Neuronal stem cell (in vitro differentiated cells): ENCODE results near the gene RPS19.

Experiments used
- DNase-seq: peaks from one replicate; pipeline ENCODE4 v3.0.0-alpha.2; 2013; ENCODE audit warnings: low spot score
- H2AFZ ChIP-seq: one replicate; pipeline ENCODE4 v1.6.1; 2013; ENCODE audit warnings: mild to moderate bottlenecking, low read length, inconsistent platforms
- H2AK5ac ChIP-seq: 2 replicates; pipeline ENCODE4 v1.6.1; 2013; ENCODE audit warnings: low read depth, mild to moderate bottlenecking, inconsistent platforms, low read length, moderate library complexity, mixed read lengths
- H2BK120ac ChIP-seq: 2 replicates; pipeline ENCODE4 v1.6.1; 2013; ENCODE audit warnings: low read depth, mild to moderate bottlenecking, inconsistent platforms, low read length, moderate library complexity, mixed read lengths
- H2BK12ac ChIP-seq: one replicate; pipeline ENCODE4 v1.6.1; 2013; ENCODE audit warnings: low read length, inconsistent platforms
- H2BK15ac ChIP-seq: 2 replicates; pipeline ENCODE4 v1.6.1; 2013; ENCODE audit warnings: mild to moderate bottlenecking, low read length, inconsistent platforms, mixed read lengths
- H2BK5ac ChIP-seq: one replicate; pipeline ENCODE4 v1.6.1; 2013; ENCODE audit warnings: inconsistent platforms, mild to moderate bottlenecking, low read length, moderate library complexity
- H3K14ac ChIP-seq: one replicate; pipeline ENCODE4 v1.6.1; 2013; ENCODE audit warnings: low read length, inconsistent platforms
- H3K18ac ChIP-seq: 2 replicates; pipeline ENCODE4 v1.6.1; 2013; ENCODE audit warnings: low read length, inconsistent platforms
- H3K23ac ChIP-seq: 2 replicates; pipeline ENCODE4 v1.6.1; 2013; ENCODE audit warnings: low read depth, mild to moderate bottlenecking, mixed read lengths, low read length, inconsistent platforms; ENCODE audit not compliant: poor library complexity
- H3K27ac ChIP-seq: replicated peaks from 3 replicates; pipeline ENCODE4 v1.5.1; 2013; ENCODE audit warnings: low read length, inconsistent platforms
- H3K27me3 ChIP-seq, 3 experiments: 2 replicates each; pipeline ENCODE4 v1.6.1; 2013; ENCODE audit warnings: low read length in 3 of 3, mild to moderate bottlenecking in 2 of 3, inconsistent platforms in 1 of 3, low read depth in 1 of 3, mixed read lengths in 1 of 3, moderate library complexity in 1 of 3; ENCODE audit not compliant: control insufficient read depth in 3 of 3, insufficient read depth in 3 of 3
- H3K36me3 ChIP-seq, 2 donors: replicated peaks in 1 of 2; 2 replicates each; pipeline ENCODE4 v1.6.1; 2013; ENCODE audit warnings: low read length in 2 of 2; ENCODE audit not compliant: control insufficient read depth in 2 of 2, insufficient read depth in 2 of 2
- H3K4ac ChIP-seq: 2 replicates; pipeline ENCODE4 v1.6.1; 2013; ENCODE audit warnings: inconsistent platforms, mild to moderate bottlenecking, low read length, moderate library complexity
- H3K4me1 ChIP-seq, 2 donors: 1 replicate in 1 of 2; 2 replicates in 1 of 2; pipeline ENCODE4 v1.6.1; 2013; ENCODE audit warnings: low read length in 2 of 2, low read depth in 1 of 2; ENCODE audit not compliant: control insufficient read depth in 2 of 2, insufficient read depth in 1 of 2
- H3K4me2 ChIP-seq: one replicate; pipeline ENCODE4 v1.6.1; 2013; ENCODE audit warnings: mild to moderate bottlenecking, low read length, inconsistent platforms; ENCODE audit not compliant: insufficient read depth, poor library complexity, severe bottlenecking
- H3K4me3 ChIP-seq, 2 donors: 2 replicates each; pipeline ENCODE4 v1.5.1; 2013; ENCODE audit warnings: low read length in 2 of 2, mild to moderate bottlenecking in 2 of 2, inconsistent platforms in 1 of 2, moderate library complexity in 1 of 2
- H3K79me1 ChIP-seq: one replicate; pipeline ENCODE4 v1.6.1; 2013; ENCODE audit warnings: low read depth, mild to moderate bottlenecking, inconsistent platforms, low read length, moderate library complexity
- H3K9ac ChIP-seq: one replicate; pipeline ENCODE4 v1.6.1; 2013; ENCODE audit warnings: mild to moderate bottlenecking, low read depth, low read length, inconsistent platforms; ENCODE audit not compliant: poor library complexity
- H3K9me3 ChIP-seq, 2 donors: replicated peaks in 1 of 2; 2 replicates each; pipeline versions ENCODE3 to v1.6.1; 2013; ENCODE audit warnings: low read length in 2 of 2, mild to moderate bottlenecking in 2 of 2, inconsistent platforms in 1 of 2, low read depth in 1 of 2, mixed read lengths in 1 of 2, moderate library complexity in 1 of 2; ENCODE audit not compliant: control insufficient read depth in 2 of 2, insufficient read depth in 1 of 2
- H4K8ac ChIP-seq: one replicate; pipeline ENCODE4 v1.6.1; 2013; ENCODE audit warnings: low read depth, mild to moderate bottlenecking, inconsistent platforms, low read length, moderate library complexity
- H4K91ac ChIP-seq: one replicate; pipeline ENCODE4 v1.6.1; 2013; ENCODE audit warnings: low read length, low read depth, mild to moderate bottlenecking, inconsistent platforms; ENCODE audit not compliant: poor library complexity
- WGBS, 2 donors: extraction: QIAGEN DNeasy Blood & Tissue Kit; methylation state at CpG; one replicate each; pipeline ENCODE4 v1.1.7; 2013; ENCODE audit warnings: missing lambda C conversion rate in 2 of 2, mixed read lengths in 1 of 2; ENCODE audit not compliant: insufficient read length in 2 of 2, insufficient replicate concordance in 1 of 2; ENCODE audit errors: extremely low coverage in 2 of 2; 5-methylcytosine and 5-hydroxymethylcytosine counted together

RPS19 gene

GRCh38 chr19:41866284-41866683, 6.2 kb downstream of the RPS19 start:
- H2BK120ac ChIP-seq: no peak overlapping the region
- no peak overlapping the region for H2AK5ac ChIP-seq
- no peak overlapping the region for H2BK12ac ChIP-seq
- no peak overlapping the region for H3K9ac ChIP-seq
- no peak overlapping the region for H3K18ac ChIP-seq
- no peak overlapping the region for H3K27ac ChIP-seq
- no peak overlapping the region for H4K91ac ChIP-seq
- H4K8ac ChIP-seq: no peak overlapping the region
- H3K4ac ChIP-seq: no peak overlapping the region
- H2AFZ ChIP-seq: no peak overlapping the region
- H3K36me3 ChIP-seq: peaks cover 76 to 95% of the 10 kb centered on the region in 2 donors
- DNase-seq: no peak
- peaks cover 12 to 16% of the 10 kb centered on the region in 2 donors for H3K4me1 ChIP-seq
- no peak overlapping the region for H3K14ac ChIP-seq
- H3K23ac ChIP-seq: peak overlapping the region; percentile 4
- WGBS, 2 donors: no CpG with 5 or more reads among the region's 3 CpGs
- H3K4me2 ChIP-seq: no peak overlapping the region
- no peak overlapping the region for H3K4me3 ChIP-seq
- peaks cover 23% of the 10 kb centered on the region for H3K79me1 ChIP-seq
- no peak overlapping the region for H2BK15ac ChIP-seq
- peak overlapping the region; percentile 84 for H2BK5ac ChIP-seq
- H3K9me3 ChIP-seq: no peaks in the 10 kb centered on the region
- no peaks in the 10 kb centered on the region for H3K27me3 ChIP-seq

DNA sequence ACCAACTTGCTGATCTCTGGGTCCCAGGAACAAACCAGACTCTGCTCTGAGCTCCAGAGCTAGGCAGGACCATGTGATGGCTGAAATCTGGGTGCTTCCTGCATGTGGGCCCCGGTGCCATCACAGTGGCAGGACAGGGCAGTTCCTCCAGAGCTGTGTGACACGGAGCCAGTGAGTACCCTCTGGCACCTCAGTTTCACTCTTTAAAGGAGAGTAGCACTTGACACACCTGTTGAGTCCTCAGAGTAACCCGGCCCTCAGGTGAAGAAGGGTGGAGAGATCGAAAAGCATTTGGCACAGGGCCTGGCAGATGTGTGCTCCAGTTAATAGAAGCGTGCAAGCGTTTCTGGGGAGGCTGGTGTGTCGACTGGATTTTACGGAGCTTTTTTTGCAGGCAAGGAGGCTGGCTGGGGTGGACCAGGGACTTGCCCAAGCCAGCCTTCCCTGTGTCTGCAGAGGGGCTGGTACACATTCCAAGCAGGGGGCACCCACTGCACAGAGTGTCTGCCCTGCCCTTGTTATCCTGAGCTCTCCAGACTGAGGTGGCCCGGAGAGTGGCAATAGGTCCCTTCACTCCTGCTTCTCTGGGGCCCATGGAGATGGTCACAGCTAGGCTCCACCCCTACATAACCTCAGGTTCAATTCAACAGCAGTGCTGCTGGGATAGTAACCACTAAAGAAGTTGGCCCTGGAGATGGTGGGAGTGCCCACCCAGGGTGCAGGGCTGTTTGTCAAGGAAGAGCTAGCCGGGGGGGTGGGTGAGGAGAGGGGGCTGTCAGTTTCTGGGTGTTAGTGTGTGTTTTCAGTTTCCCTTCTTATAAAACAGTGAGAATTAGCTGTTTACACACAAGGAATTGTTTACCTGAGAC, 8.3 kb downstream of the RPS19 start:
- no peak overlapping the region for H2BK15ac ChIP-seq
- peaks cover 66 to 85% of the 10 kb centered on the region in 2 donors for H3K36me3 ChIP-seq
- H3K4me1 ChIP-seq: peaks cover 0 to 3% of the 10 kb centered on the region in 2 donors
- H2BK12ac ChIP-seq: no peak overlapping the region
- H3K9me3 ChIP-seq: no peaks in the 10 kb centered on the region
- peaks cover 18% of the 10 kb centered on the region for H3K79me1 ChIP-seq
- no CpG with 5 or more reads among the region's 10 CpGs for WGBS, 2 donors
- no peak overlapping the region for H2BK5ac ChIP-seq
- no peak overlapping the region for H3K4me2 ChIP-seq
- no peak overlapping the region for H3K4me3 ChIP-seq
- no peak overlapping the region for H2AFZ ChIP-seq
- no peak overlapping the region for H3K27ac ChIP-seq
- no peak for DNase-seq
- no peak overlapping the region for H4K8ac ChIP-seq
- no peaks in the 10 kb centered on the region for H3K27me3 ChIP-seq
- no peak overlapping the region for H4K91ac ChIP-seq
- no peak overlapping the region for H2AK5ac ChIP-seq
- H3K18ac ChIP-seq: no peak overlapping the region
- H3K4ac ChIP-seq: no peak overlapping the region
- H3K14ac ChIP-seq: no peak overlapping the region
- no peak overlapping the region for H2BK120ac ChIP-seq
- H3K23ac ChIP-seq: no peak overlapping the region
- no peak overlapping the region for H3K9ac ChIP-seq

DNA sequence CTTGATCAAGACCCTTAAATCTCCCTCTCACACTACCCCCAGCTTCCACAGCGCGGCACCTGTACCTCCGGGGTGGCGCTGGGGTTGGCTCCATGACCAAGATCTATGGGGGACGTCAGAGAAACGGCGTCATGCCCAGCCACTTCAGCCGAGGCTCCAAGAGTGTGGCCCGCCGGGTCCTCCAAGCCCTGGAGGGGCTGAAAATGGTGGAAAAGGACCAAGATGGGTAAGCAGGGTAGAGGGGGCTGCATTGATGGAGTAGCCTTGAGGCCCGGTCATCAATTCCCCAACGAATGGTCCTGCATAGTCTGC, 8.9 kb downstream of the RPS19 start:
- Histone ChIP-seq H3K9ac (no peak overlapping the region), H2BK120ac (no peak overlapping the region), H3K79me1 (peaks cover 17% of the 10 kb centered on the region), H2BK5ac (no peak overlapping the region), H2BK12ac (no peak overlapping the region), H2AK5ac (no peak overlapping the region), H4K91ac (no peak overlapping the region), H3K14ac (no peak overlapping the region), H3K4me3 (no peak overlapping the region), H3K36me3 (peaks cover 62 to 79% of the 10 kb centered on the region in 2 donors), H3K27me3 (no peaks in the 10 kb centered on the region), H3K23ac (no peak overlapping the region), H3K9me3 (no peaks in the 10 kb centered on the region), H3K4ac (no peak overlapping the region), H4K8ac (no peak overlapping the region), H3K18ac (no peak overlapping the region), H2BK15ac (no peak overlapping the region), H3K4me1 (peaks cover 0 to 3% of the 10 kb centered on the region in 2 donors), H2AFZ (no peak overlapping the region), H3K27ac (no peak overlapping the region), H3K4me2 (no peak overlapping the region)
- DNase-seq: no peak
- WGBS, 2 donors: no CpG with 5 or more reads among the region's 12 CpGs

DNA sequence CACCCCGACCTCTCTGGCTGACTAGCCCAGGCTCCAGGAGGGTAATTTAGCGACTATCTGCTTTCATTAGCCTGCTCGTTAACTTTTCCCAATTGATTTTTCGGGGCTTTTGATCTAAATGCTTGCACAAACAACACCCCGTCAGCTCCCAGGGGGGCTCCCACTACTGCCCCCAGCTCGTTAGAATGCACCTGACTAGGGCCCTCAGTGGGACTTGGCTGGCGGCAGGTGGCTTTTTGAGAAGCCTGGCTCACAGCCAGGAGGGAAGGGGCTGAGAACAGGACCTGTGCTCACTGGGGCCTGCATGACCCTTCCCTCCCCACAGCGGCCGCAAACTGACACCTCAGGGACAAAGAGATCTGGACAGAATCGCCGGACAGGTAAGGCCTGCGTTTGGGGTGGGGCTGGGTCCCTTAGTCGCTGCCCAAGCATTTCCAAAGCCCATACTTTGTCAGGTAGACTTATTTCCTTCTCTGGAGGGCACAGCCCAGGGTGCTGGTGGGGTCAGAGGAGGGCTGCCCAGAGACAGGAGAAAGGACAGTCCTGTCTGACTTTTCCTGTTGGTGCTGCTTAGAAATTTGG, 9.4 kb downstream of the RPS19 start:
- WGBS, 2 donors: no CpG with 5 or more reads among the region's 13 CpGs

More for the DNA sequence above, 9.4 kb downstream of the RPS19 start:
- no peak overlapping the region for H2BK12ac ChIP-seq
- peak overlapping the region; percentile 54 for H3K27ac ChIP-seq
- H3K4me2 ChIP-seq: no peak overlapping the region
- H4K8ac ChIP-seq: no peak overlapping the region
- H2BK120ac ChIP-seq: no peak overlapping the region
- no peak overlapping the region for H4K91ac ChIP-seq
- no peak overlapping the region for H3K23ac ChIP-seq
- H3K79me1 ChIP-seq: peaks cover 12% of the 10 kb centered on the region
- H2BK15ac ChIP-seq: no peak overlapping the region
- no peak for DNase-seq
- no peaks in the 10 kb centered on the region for H3K4me1 ChIP-seq
- H3K27me3 ChIP-seq: no peaks in the 10 kb centered on the region
- peaks cover 57 to 74% of the 10 kb centered on the region in 2 donors for H3K36me3 ChIP-seq
- no peak overlapping the region for H3K4ac ChIP-seq
- H3K9ac ChIP-seq: no peak overlapping the region
- no peak overlapping the region for H2AK5ac ChIP-seq
- H3K14ac ChIP-seq: no peak overlapping the region
- H2BK5ac ChIP-seq: no peak overlapping the region
- H2AFZ ChIP-seq: no peak overlapping the region
- H3K4me3 ChIP-seq: no peak overlapping the region
- H3K18ac ChIP-seq: no peak overlapping the region
- no peaks in the 10 kb centered on the region for H3K9me3 ChIP-seq
